HG03520 (cell line): ENCODE data around the gene KLHL29.

Experiments
- ATAC-seq: cut with Tn5 transposase; IDR thresholded peaks from one replicate; pipeline ENCODE4 v1.9.1; 2021; ENCODE audit warnings: mild to moderate bottlenecking, moderate library complexity; ENCODE audit not compliant: unreplicated experiment

KLHL29 gene

DNA sequence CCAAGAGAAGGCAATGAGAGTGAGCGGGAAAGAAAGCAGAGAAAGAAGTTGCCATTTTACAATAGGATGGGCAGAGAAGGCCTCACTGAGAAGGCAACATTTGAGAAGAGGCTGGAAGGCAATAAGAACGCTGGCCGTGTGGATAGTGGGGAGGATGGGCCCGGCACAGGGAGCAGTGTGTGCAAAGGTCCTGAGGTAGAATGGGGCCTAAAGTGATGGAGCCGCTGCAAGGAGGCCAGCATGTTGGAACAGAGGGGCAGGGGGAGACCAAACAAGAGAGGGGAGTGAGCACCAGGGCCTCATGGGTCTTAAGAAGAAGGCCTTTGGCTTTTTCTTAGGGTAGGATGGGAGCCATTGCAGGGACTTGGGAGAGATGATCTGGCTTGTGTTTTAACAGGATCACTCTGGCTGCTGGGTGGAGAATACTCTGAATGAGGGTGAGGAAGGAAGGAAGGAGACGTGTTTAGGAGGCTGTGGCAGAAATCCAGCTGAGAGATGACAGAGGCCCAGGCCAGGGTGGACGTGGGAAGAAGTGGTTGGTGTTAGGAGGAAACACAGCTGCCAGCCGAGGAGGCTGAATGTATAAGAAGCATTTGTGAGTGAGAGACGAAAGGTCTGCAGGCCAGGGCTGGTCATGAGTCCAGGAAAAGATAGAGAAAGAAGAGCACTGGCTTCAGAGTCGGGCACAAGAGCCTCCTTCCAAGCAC, 159.8 kb downstream of the KLHL29 start:
- ATAC-seq, result no peak

DNA sequence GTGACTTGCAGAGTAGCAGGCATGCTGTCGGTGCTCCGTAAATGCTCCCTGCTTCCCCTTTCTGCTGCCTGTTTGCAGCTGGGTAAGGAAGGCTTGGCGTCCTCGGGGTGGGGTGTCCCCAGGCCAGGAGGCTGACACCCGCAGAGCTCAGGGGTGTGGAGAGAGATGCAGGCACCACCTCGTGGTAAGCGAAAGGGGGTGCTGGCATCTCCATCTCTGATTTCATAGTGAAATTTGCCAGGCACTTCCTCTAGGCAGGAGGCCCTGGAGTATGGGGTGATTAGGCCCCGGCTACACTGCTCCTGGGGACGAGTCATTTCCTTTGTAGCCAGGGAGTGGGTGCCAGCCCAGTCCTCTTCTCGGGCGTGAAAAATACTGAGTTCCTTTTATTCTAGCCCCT, 160.4 kb downstream of the KLHL29 start:
- ATAC-seq, result no peak

DNA sequence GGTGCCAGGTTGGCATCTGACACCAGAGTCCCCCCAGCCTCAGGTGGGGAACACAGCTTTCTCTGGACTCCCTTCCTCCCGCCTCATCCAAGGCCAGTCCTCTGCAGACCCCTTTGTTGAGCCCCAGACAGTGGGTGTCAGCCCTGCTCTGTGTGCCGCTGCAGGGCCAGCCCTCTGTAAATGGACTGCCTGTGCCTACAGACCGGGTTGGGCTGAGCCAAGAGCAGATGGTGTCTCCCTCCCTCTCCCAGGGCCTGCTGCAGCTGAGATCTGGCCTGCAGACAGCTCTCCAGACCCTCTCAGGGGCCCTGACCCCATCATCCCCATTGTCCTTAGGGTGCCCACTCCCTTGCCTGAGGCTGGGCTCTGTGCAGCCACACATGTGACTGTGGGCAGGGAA, 160.8 kb downstream of the KLHL29 start:
- ATAC-seq, result no peak

DNA sequence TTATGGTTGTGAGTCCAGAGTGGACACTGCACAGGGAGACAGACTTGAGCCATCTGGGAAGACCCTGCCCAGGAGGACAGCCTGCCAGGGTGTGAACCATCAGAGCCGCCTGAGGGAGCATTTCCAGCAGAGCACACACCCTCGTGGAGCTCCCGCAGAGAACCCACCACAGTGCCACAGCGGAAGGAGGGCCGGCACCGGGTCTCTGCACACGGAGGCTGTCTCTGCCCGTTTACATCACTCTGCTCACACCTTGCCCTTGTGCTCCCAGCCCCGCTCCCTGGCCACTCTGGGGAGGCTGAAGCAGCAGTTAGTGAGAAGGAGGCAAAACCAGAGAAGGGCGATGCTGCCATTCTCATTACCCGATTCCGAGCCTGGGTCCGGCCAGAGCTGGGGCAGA, 161.9 kb downstream of the KLHL29 start:
- no peak for ATAC-seq

DNA sequence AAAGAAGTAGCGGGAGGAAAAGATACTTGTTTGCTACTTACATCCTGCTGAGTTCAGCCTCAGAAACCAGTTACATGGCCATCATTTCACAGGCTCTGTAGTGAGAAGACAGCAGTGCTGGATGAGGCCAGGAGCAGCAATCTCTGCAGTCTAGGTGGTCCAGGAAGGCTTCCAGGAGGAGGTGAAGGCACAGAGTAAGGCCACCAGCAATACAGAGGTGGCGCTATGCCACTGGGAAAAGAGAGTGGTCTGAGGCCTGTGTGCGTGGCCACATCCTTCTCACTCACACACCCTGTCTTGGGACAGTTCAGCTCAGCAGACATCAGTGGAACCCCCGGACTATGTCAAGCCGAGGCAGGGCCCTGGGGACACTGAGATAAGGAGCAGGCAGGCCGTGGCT, 162.7 kb downstream of the KLHL29 start:
- no peak for ATAC-seq

DNA sequence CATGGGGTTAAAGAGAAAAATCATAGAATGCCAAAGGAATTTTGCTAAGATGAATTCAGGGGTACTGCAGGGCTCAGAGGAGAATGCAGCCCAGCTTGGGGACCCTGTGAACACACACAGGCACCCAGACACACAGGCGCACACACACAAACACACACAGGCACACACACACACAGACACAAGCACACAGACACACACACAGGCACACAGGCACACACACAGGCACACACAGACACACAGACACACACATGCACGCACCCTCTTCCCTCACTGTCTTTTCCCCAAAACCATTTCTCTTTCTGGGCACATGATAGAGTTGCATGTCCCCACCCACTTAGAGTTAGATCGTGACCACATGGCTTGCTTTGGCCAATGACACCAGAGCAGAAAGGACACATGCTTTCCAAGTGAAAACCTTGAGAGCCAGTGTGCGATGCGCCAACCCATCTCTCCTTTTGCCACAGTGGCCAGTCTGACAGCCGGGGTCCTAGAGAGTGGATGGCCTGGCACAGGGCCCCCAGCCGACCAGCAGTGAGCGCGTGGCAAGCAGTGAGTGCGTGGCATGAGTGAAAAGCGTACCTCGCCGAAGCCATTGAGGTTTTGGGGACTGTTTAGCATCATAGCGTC, 163.3 kb downstream of the KLHL29 start:
- ATAC-seq, result no peak

DNA sequence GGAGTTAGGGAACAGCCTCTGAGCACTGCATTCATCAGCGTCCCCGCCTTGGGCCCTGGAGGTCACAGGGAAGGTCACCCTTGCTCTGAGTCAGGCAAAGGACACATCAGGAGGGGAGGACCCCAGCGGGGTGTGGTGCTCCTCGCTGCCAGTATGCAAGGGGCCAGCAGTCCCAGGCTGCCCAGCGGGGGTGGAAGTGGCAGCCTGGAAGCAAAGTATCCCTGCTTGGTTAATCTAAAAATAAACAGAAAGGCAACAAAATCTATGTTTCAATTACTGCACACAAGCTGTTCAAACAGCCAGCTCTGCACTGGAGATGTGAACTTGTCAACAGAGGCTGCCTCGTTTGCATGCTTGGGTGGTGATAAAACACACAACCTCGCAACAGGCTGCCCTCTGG, 164.1 kb downstream of the KLHL29 start:
- ATAC-seq, result no peak

DNA sequence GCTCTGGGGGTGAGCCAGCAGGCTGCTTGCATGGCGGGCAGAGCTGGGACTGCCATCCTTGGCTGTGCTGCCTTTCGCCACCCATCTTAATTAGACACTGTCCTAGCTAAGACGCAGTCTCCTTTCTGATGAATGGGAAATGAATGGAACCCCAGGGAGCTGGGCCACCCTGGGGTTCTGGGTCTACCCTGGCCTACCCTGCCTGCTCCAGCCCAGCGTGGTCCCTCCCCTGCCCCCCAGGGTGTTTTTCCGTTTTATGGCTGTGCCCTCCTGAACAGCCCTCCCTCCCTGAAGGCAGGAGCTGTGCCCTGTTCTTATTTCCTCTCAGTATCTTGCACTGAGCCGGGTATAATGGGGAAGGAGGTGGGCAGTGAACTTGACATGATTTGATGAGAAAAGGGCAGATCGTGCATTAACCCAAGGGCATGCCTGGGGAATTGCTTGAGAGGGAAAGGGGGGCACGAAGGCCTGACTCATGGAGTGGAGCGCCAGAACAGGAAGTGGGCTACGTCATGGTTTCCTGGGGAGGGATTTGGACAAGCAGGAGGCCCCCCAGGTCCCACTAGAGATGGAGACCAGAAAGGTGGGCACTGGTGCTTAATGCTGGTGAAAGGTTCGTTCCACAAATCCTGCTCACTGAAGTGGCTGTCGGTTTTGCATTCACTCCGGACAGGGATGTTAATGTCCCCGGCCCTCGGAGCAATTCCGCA, 165.0 kb downstream of the KLHL29 start:
- no peak for ATAC-seq

DNA sequence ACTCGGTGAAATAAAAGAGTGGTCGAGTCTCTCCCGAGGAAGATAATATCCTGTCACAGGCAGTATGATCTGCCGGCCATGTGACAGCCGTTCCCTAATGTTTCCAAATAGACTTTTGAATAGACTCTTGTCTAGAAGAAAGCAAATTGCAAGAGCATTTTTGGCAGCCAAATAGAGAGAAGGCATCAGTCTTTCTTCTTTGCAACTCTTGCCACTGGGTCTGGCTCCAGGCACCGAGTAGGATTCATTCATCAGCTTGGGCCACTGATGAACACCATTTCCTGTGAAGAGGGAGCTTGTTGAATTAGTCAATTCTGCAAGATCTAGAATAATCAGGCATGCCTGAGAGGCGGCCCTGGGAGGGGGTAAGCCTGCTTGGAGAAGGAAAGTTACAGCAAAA, 165.6 kb downstream of the KLHL29 start:
- no peak for ATAC-seq

DNA sequence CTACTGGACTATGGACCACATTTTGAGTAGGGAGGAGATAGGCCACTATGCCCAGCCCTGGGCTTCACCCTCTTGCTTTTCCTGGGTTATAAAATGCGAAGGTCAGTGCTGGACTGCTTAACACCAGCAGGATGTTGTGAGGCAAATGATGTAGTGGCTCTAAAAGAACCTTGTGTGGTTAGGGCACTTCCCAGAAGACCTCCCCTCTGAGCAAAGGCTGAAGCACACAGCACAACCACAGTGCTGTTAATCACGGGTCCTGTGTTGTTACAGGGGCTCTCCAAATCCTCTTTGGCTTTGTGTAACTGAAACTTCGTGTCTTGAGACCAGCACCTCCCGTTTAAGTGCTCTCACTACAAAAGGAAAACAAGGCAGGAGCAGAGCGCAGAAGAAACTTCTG, 166.9 kb downstream of the KLHL29 start:
- ATAC-seq, result no peak

DNA sequence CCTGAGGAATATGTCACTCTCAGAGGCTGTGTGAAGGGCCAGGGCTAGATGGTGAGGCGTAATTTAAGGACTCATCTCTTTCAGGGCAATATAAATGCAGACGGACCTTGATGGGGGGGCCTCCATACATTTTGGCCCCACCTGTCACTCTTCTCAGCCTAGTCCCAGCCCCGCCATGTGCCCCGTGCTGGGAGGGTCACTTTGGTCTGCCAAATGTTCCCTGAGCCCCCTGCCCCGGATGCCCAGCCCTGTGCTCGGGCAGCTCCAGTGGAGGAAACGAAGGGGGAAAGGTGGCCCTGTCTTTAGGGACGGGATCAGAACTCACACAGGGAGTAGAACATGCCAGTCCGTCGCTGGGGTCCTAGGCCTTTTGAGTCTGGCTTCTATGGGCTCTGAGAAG, 168.6 kb downstream of the KLHL29 start:
- no peak for ATAC-seq

DNA sequence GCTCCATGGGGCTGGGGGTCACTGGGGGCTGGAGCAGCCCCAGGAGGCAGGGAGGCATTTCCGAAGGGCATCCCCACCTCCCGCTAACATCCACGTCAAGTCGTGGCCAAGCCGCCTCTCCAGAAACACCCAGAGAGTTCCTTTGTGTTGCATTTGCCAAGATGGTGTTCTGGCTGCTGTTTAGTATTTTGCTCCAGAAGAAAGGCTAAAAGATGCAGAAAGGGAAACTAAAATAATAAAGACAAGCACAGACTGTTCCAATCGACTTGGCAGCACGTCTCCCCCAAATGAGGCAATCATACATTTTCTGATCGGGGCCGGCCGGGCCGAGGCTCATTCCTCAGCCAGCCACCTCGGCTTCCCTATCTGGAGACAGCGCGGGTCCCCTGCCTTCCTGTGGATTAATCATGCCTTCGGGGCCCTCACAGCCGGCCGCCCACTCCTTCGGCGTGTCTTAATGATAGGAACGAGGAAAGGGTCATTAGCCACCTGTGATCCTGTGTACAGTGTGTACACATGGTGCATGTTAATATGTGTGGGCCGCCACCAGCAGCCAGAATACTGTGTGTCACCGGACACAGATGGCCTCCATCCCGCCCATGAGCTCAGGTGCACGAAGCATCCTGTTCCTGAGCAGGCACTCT, 169.2 kb downstream of the KLHL29 start:
- ATAC-seq, result no peak

DNA sequence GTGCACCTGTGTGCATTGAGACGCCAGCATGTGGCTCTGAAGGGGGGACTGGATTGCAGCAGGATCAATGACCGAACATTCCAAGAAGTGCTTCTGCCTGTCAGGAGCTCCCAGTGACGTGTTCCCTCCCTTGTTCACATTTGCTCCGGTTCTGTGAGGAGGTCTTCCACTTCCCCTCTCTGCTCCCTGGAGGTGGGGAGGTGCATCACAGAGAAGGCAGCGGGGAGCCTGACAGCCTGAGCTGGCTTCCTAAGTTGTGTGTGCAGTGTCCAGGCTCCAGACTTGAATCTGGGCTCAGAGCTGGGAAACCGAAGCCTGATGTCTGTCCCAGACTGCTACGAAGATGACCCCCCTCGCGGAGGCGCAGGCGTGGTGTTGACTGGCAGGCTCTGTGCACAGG, 171.0 kb downstream of the KLHL29 start:
- no peak for ATAC-seq

DNA sequence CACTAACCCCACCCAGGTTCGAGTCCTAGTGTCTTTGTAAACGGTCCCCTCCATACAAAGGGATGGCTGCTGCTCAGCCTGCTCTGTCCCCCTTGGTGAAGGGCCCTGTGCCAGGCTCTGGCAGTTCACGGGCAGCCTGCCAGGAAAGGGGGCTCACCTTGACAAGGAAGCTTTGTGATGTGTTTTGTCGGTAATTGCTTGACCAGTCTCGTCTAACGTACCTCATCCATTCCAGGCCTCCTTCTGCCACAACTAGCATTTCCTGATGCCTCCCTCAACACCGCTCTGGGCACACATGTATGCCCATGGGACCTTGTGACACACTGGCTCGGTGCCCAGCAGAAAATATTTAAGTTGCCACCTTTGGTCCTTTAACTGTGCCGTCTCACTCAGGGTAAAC, 171.9 kb downstream of the KLHL29 start:
- ATAC-seq, result no peak

DNA sequence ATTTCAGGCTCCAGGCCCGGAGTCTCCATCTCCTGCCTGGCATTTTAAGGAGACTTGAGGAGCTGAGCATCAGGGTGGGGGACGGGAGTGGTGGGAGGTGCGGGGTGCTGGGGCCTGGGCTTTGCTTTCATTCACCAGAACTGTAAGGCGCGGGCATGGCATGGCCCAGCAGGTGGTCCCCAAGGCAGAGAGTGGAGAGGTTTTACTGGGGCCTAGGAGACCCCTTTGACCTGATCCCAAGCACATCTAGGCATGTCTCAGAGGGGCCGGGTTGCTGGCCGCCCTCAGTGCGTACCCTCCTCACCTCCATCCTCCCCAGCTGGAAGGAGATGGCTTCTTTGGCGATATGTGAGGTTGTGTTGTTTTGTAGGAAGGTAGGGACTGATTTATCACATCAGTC, 172.5 kb downstream of the KLHL29 start:
- ATAC-seq, result no peak

DNA sequence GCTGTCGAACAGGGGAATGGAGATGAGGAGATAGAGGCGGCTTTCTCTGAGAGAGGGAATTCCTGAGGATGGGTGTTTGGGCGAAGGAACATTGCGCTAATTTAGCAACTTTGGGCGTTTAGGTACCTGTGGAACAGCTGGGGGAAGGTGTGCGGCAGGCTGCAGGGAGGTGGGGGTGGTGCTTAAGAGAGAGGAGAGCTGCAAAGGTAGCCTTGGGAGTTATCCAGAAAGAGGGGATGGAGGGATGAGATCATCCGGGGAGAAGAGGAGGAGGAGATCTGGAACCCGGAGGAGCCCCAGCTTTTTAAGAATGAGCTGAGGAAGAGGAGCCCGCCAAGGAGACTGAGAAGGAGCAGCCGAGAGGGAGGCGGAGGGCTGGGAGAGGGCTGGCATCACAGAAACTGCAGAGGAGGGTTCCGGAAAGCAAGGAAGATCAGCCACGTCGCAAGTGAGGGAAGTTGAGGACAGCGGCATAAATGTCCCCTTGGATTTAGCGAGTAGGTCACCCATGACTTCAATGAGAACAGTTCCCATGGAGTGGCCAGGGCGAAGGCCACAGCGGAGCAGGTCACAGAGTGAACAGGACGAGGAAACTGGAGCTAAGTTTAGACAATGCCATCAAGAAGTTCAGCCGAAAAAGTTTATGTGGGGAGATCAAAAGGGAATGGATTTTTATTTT, 174.7 kb downstream of the KLHL29 start:
- ATAC-seq, result no peak

DNA sequence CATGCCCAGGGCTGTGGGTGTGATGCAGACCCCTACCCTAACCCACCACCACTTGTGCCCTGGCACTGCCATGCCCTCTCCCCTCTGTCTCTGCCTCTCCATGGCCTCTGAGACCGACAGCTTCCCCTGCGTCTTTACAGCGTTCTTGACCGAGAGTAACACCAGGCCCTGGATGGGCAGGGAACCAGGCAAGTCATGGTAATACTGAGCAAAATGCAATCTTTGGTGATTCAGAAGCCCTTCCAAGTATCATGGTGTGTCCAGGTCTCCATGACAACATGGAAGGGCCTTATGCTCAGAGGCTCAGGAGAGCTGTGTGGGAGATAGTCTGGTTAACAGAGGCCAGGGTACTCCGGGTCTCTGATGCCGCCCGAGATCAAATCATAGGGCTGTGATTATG, 176.1 kb downstream of the KLHL29 start:
- ATAC-seq, result no peak

DNA sequence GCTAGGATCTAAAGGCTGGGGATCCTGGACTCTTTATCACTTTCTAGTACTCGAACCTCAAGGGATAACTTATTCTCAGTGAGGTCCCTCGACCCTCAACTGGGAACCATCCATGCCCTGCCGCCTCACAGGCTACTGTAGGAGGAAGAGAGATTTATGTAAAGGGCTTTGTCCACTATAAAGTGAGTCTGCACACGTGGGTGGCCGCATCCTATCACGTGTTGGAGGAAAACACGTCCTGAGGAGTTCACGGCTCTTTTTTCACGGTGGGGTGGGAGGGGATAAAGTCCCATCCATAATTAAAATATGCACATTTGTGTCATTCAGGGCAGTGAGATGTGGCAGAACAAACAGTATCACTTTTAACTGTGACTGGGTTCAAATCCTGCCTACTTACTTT, 176.6 kb downstream of the KLHL29 start:
- no peak for ATAC-seq

DNA sequence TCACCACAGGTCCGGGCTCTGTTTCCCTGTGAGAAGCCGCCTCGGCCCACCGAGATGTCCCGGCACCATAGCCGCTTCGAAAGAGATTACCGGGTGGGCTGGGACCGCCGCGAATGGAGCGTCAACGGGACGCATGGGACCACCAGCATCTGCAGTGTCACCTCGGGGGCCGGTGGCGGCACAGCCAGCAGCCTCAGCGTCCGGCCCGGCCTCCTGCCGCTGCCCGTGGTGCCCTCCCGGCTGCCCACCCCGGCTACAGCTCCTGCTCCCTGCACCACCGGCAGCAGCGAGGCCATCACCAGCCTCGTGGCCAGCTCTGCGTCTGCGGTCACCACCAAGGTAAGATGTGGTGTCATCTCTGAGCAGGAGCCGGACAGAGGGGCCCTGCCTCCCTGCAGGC, 177.2 kb downstream of the KLHL29 start:
- ATAC-seq, result no peak

DNA sequence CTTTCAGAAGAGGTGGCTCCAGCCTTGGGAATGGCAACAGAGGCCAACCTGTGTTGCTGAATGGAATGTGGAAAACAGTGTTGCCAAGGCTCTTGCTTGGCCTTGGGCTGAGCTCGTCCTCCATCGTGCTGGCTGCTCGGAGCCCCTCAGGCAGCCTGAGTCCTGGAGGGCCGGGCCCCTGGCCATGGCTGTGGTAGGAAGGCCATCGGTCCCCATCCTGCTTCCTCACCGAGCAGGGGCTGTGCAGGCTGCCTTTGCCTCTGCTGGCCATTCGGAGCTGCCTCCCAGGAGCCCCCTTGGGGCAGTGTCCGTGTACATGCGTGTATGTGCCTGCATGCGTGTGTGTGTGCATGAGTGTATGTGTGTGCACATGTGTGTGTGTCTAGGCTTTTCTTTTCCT, 178.2 kb downstream of the KLHL29 start:
- no peak for ATAC-seq
